ENCODE results near the gene SMYD3. TPM values are rescaled to one million over a fixed set of nuclear protein-coding genes. Genes with fewer than 3 reads are reported as not detected.

SMYD3 gene
- total RNA-seq, 1 experiment from 2014 or later = 33.4 TPM

DNA sequence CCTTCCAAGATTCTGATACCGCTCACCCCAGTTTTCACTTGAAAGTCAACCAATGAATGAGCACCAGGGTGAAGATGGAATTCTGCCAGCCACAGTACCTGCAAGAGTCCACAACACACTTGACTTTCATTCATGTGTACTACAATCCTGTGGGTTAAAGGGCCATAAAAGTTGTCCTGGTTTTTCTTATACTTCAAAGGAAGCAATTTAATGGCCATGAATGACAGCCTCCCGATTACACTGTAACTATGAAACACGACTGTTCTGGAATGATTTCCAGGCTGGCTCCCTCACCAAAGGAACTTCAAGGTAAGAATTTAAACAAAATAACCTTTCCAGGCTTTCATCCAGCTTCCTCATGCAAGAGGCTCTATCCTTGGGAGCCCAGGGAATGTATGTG is 502.8 kb downstream of the SMYD3 start:
- in situ Hi-C loops (cut with HindIII; ENCODE audit: low pct_unique_long_range_greater_than_20kb, low sequenced_read_pairs) = no loop called here
- DNase-seq (ENCODE audit: low read depth, low spot score) = no peak

DNA sequence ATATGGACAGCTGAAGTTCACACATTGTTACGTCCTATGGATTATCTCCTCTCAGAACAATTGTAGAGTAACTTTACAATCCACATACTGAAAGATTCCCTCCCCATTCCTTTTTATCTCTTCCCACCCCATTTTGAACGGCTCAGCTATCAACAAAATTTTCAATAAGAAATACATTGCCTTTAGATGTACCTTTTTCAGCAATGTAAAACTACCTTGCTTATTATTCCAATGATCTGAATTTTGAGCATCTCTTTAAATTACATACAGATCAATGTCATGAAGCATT is 503.7 kb downstream of the SMYD3 start:
- no peak for DNase-seq (ENCODE audit: low read depth, low spot score)
- in situ Hi-C loops (cut with HindIII; ENCODE audit: low pct_unique_long_range_greater_than_20kb, low sequenced_read_pairs) = no loop called here

GRCh38 chr1:246002725-246003441 is 504.2 kb downstream of the SMYD3 start:
- DNase-seq (ENCODE audit: low read depth, low spot score) = peak; percentile 86
- in situ Hi-C loops (cut with HindIII; ENCODE audit: low pct_unique_long_range_greater_than_20kb, low sequenced_read_pairs) = no loop called here

GRCh38 chr1:246001837-246002230 is 505.2 kb downstream of the SMYD3 start:
- in situ Hi-C loops (cut with HindIII; ENCODE audit: low pct_unique_long_range_greater_than_20kb, low sequenced_read_pairs) = no loop called here
- DNase-seq (ENCODE audit: low read depth, low spot score) = no peak

GRCh38 chr1:246001142-246001836 is 505.8 kb downstream of the SMYD3 start:
- in situ Hi-C loops (cut with HindIII; ENCODE audit: low pct_unique_long_range_greater_than_20kb, low sequenced_read_pairs) = no loop called here

GRCh38 chr1:246000638-246001015 is 506.5 kb downstream of the SMYD3 start:
- in situ Hi-C loops (cut with HindIII; ENCODE audit: low pct_unique_long_range_greater_than_20kb, low sequenced_read_pairs) = no loop called here
- no peak for DNase-seq (ENCODE audit: low read depth, low spot score)

More at GRCh38 chr1:246001142-246001836, 505.8 kb downstream of the SMYD3 start:
- no peak for DNase-seq (ENCODE audit: low read depth, low spot score)

DNA sequence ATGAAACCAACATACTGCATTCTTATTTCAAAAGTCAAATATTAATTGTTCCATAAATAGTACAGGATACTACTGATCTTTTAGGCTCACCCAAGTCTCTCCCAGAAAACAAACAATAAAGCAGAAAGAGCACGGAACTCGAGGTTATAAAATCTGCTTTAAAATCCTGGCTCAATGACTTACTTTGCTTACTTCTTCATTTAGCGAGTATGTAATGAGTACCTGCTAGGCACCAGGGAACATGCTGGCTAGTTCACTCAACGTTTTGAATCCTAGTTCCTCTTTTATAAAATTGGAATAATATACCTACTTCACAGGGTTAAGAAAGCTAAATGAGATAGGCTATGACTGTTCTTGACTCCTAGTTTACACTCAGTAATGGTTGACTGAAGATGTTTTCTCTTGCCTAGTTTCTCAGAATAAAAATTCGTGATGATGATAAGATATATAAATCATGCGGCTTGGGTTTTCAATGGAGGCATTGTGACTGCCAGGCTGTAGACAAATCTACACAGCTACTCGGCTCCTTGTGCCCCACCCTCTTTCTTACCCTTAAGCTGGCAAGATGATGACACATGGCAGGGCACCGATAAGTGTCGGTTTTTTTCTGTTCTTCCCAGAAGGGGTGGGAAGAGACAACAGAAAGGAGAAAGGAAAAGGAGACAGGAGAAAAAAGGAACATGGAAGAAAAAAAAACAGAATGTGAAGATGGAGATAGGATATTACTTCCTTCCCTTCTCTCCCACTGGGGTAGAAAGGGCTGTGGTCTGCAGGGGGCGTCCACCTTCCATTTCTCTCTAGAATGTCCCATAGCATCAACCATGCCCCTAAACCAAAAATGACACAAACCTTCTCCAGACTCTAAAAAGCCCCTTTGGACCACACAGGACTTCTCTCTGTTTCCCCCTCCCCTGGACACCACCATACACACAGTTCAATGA is 507.1 kb downstream of the SMYD3 start:
- in situ Hi-C loops (cut with HindIII; ENCODE audit: low pct_unique_long_range_greater_than_20kb, low sequenced_read_pairs) = no loop called here
- peak; percentile 71 for DNase-seq (ENCODE audit: low read depth, low spot score)

DNA sequence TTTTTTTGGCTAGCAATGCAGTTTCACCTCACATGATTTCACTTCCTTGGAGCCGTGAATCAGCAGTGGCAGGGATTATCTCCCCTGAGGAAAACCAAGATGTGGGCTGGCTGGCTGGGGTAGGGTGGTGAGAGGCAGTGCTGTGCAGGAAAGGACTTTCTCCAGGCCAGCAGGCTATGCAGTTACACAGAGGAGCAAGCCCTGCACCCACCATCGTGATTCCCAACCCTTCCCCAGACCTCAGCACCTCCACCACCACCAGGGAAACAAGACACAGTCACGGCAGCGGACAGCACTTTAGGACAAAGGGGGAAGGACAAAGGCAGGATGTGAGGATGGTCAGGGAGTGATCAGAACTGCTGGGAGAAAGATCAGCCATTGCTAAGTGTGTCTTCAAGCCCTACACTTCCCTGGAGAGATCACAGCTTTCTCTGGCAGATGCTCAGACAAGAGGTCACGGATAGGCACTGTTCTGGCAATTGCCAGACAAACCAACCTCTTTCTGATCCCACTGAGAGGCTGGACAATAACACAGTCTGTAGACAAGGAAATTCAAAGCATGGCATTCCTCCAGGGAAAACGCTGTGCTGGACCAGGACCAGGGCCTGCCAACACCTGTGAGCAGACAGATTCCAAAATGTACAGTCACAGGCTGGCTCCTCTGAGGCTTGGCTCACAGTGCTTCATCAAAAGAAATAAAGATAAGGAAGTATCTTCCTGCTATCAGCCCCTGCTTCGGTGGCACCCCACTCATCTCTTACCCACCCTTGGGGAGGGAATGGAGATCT is 509.4 kb downstream of the SMYD3 start:
- no peak for DNase-seq (ENCODE audit: low read depth, low spot score)
- in situ Hi-C loops (cut with HindIII; ENCODE audit: low pct_unique_long_range_greater_than_20kb, low sequenced_read_pairs) = no loop called here

- no peak for DNase-seq (ENCODE audit: low read depth, low spot score)
- in situ Hi-C loops (cut with HindIII; ENCODE audit: low pct_unique_long_range_greater_than_20kb, low sequenced_read_pairs) = no loop called here
Measured at GRCh38 chr1:245996811-245997210, 510.3 kb downstream of the SMYD3 start.

DNA sequence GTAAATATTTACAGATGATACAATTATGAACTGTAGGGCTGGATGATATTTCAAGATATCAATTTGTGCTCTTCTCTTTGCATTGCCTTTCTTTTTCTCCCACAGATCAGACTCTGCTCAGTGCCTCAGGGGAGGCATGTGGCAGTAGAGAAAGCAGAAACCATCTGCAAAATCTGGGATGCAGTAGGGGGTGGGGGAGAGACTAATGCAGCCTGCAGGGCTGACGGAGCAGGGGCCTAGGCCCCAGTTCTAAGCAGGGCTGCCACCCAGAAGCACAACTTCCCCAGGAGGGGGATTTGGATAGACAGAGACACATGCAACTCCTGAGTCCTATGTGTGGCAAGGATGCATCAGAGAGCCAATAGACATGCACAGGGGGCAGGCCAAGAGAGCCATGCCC is 511.6 kb downstream of the SMYD3 start:
- in situ Hi-C loops (cut with HindIII; ENCODE audit: low pct_unique_long_range_greater_than_20kb, low sequenced_read_pairs) = no loop called here

GRCh38 chr1:245991266-245991665 is 515.8 kb downstream of the SMYD3 start:
- in situ Hi-C loops (cut with HindIII; ENCODE audit: low pct_unique_long_range_greater_than_20kb, low sequenced_read_pairs) = no loop called here
- no peak for DNase-seq (ENCODE audit: low read depth, low spot score)

More for the DNA sequence above, 511.6 kb downstream of the SMYD3 start:
- DNase-seq (ENCODE audit: low read depth, low spot score) = no peak

- in situ Hi-C loops (cut with HindIII; ENCODE audit: low pct_unique_long_range_greater_than_20kb, low sequenced_read_pairs) = no loop called here
- no peak for DNase-seq (ENCODE audit: low read depth, low spot score)
Measured at GRCh38 chr1:245990315-245991022, 516.6 kb downstream of the SMYD3 start.

DNA sequence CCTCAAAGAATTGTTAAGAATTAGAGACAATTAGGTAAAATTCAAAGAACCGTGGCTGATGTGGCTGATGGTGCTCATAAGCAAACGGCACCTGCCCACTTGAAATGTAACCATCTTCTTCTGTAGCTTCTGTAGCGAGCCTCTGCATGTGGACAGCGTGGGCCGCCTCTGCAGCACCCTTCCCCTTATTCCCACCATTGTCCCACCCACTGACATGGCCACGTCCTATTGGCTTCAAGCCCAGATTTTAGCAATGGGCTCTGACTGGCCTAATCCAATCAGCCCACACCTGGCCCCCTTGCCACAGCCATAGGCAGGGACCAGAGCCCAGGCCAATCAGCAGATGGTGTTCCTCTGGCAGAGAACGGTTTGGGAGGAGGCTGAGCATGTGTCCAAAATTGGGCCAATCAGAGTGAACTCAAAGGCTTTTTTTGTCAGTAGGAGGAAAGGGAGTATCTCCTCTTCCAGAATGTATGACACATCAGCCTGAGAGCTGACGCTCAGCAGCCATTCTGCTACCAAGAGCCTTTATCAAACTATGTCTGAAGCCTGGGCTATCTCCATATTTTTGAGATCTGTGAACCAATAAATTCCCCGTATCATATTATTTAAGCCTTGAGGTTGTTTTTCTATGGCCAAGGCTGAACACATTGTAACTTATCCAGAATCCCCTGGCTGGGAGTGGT is 518.5 kb downstream of the SMYD3 start:
- in situ Hi-C loops (cut with HindIII; ENCODE audit: low pct_unique_long_range_greater_than_20kb, low sequenced_read_pairs) = no loop called here
- no peak for DNase-seq (ENCODE audit: low read depth, low spot score)

DNA sequence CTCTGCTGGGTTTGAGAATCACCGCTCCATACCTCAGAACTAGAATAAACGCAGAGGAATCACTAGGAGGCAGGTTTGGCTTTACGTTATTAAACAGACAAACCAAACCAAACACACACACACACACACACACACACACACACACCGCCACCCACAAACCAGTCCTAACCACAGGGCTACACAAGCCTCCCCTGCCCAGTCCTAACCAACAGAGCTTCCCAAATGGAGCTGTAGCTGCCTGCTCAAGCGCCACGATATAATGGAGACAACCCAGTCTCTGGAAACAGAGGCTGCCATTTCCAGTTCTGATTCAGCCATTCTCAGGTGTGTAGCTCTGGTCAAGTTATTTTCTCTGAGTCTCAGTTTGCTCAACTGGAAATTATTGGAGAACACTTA is 519.1 kb downstream of the SMYD3 start:
- in situ Hi-C loops (cut with HindIII; ENCODE audit: low pct_unique_long_range_greater_than_20kb, low sequenced_read_pairs) = no loop called here
- DNase-seq (ENCODE audit: low read depth, low spot score) = no peak

DNA sequence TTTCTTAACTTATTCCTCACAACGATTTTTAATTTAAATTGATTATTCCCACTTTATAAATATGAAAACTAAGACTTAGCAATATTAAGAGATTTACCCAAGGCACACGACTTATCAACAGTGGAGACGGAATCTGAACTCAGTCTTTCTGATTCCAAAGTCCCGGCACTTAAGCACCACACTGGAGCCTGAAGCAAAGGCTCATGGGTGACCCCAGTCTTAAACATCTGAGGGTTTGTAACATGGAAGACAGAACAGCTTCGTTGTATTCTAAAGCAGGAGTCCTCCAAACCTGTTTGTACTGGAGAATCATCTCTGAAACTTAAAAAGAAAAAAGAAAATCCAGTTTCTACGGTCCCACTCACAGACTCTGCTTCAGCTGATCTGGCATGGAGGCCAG is 519.5 kb downstream of the SMYD3 start:
- in situ Hi-C loops (cut with HindIII; ENCODE audit: low pct_unique_long_range_greater_than_20kb, low sequenced_read_pairs) = no loop called here

GRCh38 chr1:245987219-245987545 is 519.9 kb downstream of the SMYD3 start:
- in situ Hi-C loops (cut with HindIII; ENCODE audit: low pct_unique_long_range_greater_than_20kb, low sequenced_read_pairs) = no loop called here

More for the DNA sequence above, 519.5 kb downstream of the SMYD3 start:
- no peak for DNase-seq (ENCODE audit: low read depth, low spot score)

More at GRCh38 chr1:245987219-245987545, 519.9 kb downstream of the SMYD3 start:
- no peak for DNase-seq (ENCODE audit: low read depth, low spot score)
